CD4-positive, alpha-beta T cell treated with Interleukin-17A for 1 hour (primary cell): Measurements from ENCODE around the gene PPM1B.
"Not testable (repeated sequence)": the region's sequence is repeated elsewhere in the genome, so short reads cannot be mapped to it uniquely, and the experiment has no call there.

Experiments used
- DNase-seq: peaks from one replicate; pipeline ENCODE4 v3.0.0-alpha.2; 2020

PPM1B gene

DNA sequence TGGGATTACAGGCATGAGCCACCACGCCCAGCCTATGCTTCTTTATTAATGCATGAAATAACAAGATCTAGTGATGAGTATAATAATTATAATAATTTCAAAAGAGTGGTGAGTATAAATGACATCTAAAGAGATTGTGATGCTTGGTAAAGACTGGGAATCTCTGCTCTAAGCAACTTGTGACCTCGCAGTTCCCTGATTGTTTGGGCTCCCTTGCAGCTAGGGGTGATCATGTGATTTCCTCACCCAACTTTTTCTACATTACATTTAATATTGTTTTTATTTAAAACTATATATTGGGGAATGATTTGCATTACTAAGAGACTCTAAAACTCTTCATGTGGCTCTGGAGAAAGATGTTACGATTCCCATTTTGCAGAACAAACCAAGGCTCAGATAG lies 4.1 kb upstream of the PPM1B start:
- DNase-seq: no peak

DNA sequence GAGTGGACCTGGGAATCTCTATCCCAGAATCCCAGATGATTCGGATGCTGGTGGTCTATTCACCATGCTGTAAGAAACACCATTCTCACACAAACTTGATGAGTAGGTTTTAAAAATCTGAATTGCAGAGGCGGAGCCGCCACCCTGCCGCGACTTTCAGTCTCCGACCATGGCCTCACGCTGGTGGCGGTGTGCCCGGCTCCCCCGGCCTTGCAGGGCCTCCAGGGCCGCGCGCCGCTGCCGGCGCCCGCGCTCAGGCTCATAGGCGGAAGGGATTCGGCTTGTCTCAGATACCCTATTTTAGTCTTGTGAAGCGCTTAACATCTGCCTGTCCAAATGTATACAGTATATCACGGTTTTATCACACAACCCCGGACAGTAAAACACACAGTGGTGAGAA lies 2.6 kb upstream of the PPM1B start:
- no peak for DNase-seq

DNA sequence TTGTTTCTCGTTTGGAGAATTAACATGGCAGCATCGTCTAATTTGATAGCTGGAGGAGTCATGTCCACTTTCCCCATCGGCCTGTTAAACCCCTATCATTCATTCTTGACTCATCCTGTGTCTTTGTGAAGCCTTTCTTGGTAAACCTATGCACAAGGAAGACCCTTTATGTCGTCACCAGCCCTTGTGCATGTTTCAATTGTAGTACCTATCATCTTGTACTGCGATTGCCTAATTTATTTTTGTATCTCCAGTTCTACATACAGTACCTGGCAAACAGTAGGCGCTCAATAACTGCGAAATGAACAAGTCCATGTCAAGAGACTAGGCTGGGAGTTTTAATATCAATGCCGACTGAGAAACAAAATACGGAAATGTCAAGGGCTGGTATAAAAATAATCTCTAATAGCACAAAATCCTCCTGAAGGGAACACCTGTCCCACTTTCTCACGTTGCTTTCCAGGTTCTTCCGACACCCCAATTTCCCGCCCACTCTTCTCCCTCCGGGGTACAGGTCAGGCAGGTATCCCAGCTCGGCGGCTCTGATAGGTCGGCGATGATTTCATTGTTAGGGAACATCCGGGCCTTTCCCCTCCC lies 1.3 kb upstream of the PPM1B start:
- no peak for DNase-seq

DNA sequence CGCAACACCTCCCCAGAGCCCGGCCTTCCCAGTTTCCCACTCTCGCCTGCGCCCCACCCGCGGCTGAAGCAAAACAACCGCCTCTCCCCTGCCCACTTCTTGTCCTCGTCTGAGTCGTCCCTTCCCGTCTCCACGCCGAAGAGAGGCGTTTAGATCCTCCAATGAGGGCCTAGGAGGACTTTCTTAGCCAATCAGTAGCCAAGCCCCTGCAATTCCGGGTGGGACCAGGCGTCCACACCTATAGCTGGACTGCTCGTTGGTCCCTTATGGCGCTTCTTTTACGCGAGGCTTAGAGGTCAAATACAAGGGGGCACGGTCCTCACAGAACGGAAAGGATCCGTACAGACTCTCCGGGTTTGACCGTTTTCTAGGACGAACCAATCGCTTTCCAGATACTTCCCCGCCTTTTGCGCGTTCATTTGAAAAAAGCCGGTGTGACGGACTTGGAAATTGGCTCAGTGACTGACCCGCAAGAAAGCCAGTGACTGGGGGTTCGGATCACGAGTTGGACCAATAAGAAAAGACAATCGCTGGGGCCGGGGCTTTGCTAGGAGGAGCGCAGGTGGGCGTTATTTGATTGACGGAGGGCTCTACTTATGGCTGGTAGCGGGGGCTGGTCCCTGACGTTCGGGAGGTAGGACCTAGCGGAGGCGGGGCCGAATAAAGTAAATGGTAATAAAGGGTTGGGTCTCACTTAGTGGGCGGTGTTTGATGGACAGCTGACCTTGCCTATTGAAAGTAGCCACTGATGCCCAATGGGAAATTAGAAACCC lies 581 bp upstream of the PPM1B start:
- DNase-seq: peak; percentile 100

DNA sequence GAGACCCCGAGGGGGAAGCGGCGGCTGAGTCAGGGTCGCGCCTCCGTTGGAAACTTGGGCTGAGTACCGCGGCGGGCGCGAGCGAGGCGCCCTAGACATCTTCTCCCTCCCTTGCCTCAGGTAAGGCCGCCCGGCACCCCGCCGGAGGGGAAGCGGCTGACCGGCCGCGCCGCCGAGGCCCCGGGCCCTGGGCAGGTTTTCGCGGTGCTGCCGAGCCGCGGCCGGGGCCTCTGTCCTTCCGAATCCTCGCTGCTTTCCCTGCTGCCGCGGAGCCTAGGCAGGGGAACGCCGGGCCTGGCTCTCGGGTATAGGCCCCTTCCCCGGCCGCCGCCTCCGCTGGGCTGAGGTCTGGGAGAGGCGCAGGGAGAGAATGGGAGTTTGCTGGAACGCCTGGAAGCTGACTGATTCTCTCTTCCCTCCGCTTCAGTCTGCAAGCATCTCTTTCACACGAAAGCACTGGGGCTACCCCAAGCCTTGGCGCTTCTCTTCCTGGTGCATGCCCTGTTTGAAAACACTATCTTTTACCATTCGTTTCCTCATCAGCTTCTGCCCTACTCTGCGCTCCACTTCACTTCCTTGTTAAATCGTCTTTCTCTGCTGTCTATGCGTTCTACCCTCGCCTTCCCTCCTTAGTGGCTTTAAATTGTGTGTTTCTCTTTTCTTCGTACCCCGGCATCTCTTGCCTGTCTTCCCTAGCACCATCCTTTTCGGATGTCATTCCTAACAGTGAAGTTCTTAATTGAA lies 652 bp downstream of the PPM1B start:
- DNase-seq: peak; percentile 71

DNA sequence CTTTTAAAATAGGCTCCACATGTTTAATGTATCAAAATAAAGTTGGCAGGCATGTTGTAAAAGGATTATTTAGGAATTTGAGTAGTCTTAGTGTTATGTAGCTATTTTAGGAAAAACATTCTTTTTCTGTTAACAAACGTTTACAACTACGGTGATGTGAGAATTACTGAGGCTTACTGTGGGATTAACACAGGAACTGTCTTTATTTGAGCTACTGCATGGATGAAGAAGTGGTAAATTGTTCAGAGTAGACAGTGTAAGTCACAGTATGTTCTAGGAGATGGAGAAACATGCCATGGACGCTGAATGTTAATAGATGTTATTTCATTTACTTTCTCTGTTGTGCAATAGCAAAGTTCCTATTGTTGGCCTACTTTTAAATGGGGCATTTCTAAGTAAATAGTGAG lies 1.6 kb downstream of the PPM1B start:
- no peak for DNase-seq

DNA sequence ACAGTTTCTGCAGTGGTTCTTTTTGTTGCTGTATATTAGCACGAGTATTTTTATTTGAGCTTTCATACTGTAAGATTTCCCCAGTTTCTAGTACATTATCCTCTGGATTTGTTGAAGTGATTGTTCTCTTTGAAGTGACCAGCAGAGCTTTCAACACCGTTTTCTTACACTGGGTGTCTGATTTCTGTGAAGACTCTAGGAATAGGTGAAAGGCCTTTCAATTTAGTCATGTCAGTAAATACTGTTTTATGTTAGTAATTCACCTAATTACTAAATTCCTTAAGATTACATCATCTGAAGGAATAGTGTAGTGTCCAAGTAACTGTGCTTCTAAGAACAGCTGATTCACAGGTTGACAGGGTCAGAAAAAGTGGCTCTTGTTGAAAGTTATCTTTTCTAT lies 2.3 kb downstream of the PPM1B start:
- DNase-seq: no peak

DNA sequence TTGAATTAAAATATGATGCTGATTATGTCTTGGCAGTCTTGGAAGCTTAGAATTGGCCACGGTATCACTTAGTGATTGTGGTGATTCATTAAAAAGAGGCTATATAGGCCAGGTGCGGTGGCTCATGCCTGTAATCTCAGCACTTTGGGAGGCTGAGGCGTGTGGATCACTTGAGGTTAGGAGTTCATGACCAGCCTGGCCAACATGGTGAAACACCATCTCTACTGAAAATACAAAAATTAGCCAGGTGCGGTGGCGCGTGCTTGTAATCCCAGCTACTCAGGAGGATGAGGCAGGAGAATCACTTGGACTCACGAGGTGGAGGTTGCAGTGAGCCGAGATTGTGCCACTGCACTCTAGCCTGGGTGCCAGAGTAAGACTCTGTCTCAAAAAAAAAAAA lies 2.8 kb downstream of the PPM1B start:
- DNase-seq: not testable (repeated sequence)

DNA sequence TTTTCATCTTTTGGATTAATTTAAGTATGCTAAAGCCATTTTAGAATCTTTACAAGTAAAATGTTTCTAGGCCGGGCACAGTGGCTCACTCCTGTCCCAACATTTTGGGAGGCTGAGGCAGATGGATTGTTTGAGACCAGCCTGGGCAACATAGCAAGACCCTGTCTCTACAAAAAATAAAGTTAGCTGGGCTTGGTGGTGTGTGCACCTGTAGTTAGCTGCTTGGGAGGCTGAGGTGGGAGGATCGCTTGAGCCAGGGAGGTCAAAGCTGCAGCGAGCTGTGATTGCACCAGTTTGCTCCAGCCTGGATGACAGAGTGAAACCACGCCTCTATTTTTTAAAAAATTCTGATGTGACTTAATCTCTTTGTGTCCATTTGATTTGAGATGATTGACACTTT lies 3.9 kb downstream of the PPM1B start:
- DNase-seq: no peak

DNA sequence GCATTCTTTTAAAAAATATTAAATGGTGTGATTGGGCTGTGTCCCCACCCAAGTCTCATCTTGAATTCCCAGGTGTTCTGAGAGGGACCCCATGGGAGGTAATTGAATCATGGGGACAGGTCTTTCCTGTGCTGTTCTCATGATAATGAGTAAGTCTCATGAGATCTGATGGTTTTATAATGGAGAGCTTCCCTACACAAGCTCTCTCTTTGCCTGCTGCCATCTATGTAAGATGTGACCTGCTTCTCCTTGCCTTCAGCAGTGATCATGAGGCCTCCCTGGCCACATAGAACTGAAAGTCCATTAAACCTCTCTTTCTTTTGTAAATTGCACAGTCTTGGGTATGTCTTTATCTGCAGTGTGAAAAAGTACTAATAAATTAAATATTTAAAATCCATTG lies 10.3 kb downstream of the PPM1B start:
- DNase-seq: no peak

DNA sequence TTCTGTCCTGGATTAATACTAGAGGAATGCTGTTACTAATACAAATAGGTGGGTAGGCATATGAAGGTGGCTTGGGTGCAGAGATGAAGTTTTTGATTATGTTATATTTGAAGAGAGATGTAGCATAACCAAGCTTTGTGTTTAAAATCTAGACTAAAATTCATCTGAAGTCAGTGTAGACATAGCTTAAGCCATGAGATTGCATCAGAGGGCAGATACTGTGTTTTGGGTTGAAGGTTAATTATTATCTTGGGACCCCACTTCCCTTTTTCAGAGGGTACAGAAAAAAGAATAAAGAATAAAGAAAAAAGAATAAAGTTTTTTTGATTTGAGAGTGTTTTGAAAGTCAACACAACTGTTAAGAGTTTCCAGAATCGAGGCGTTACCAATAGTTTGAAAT lies 13.0 kb downstream of the PPM1B start:
- no peak for DNase-seq

DNA sequence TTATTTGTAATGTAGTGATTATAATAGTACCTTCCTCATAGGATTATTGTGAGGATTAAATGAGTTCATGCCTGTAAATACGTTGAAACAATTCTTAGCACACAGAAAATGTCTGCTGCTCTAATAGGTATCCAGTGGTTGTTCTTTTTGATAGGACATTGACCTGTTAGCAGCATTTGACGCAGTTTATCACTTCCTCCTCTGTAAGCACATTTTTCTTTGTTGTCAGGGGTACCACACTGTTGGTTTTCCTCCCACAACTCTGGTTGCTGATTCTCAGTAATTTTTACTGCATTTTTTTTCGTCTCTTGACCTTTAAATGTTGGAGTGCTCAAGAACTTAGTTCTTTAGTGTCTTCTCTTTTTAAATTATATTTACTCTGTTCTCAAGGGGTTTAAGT lies 15.4 kb downstream of the PPM1B start:
- DNase-seq: peak; percentile 54

DNA sequence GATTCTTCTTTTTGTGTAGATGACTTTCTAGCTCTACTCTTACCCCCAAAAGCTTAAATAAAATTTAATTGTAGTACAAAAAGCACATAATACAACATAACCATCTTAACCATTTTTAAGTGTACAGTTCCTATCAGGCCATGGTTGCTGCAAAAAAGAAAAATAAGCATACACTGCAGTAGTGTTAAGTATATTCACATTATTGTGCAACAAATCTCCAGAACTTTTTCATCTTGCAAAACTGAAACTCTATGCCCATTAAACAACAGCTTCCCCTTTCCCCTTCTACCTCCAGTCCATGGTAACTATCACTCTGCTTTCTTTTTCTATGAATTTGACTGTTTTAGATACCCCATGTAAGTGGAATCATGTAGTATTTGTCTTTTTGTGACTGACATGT lies 18.1 kb downstream of the PPM1B start:
- no peak for DNase-seq

DNA sequence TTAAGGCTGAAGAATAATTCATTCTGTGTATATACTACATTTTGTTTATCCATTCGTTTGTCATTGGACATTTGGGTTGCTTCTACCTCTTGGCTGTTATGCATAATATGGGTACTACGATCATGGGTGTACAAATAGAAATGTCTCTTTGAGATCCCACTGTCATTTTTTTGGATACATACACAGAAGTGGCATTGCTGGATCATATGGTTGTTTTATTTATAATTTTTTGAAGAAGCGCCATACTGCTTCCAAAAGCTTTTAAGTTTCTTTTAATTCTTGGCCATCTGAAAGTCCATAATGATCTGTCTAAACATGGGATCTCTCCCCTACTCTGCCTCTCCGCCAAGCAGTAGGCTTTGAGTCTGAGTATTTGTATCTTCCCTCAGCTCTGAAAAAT lies 18.6 kb downstream of the PPM1B start:
- DNase-seq: no peak

DNA sequence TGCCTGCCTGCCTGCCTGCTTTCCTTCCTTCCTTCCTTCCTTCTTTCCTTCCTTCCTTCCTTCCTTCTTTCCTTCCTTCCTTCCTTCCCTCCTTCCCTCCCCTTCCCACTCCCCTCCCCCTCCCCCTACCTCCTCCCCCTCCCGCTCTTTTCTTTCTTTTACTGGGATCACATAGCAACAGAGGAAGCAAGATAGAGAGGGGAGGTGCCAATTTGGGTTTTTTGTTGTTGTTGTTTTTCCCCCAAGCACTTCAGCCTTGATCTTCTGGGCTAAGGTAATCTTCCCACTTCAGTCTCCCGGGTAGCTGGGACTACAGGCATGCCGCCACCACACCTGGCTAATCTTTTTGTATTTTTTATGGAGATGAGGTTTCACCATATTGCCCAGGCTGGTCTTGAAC lies 20.0 kb downstream of the PPM1B start:
- no peak for DNase-seq

DNA sequence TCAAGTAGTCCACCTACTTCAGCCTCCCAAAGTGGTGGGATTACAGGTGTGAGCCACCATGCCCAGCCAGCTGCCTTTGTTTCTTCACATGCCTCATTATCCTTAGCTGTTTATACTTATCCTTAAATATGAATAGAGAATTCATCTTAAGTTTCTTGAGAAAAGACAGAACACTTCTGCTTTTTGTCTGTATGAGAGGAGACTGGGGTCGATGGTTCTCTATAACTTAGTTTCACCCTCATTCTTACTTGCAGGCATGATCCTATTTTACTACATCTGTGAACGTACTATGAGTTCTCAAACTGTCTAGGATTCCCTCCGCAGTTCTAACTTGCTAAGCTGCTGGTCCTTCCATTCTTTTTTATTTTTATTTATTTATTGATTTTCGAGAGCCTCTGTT lies 20.4 kb downstream of the PPM1B start:
- DNase-seq: no peak

DNA sequence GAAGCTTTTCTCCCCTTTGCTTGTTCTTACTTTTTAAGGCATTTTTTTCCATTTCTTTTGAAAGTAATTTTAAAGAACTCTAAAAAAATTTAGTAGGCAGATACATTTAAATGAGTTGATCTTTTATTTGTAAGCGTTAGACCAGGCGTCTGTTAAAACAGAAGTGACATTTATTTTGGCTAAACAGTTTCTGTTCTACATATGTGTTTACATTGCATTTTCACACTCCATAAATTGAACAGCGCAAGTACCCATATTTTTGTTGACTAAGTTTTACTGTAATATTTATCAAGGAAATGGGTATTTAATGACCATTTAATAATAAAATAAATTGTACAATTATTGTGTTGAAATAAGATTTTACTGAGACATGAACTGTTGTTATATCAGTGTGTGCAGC lies 21.9 kb downstream of the PPM1B start:
- no peak for DNase-seq

DNA sequence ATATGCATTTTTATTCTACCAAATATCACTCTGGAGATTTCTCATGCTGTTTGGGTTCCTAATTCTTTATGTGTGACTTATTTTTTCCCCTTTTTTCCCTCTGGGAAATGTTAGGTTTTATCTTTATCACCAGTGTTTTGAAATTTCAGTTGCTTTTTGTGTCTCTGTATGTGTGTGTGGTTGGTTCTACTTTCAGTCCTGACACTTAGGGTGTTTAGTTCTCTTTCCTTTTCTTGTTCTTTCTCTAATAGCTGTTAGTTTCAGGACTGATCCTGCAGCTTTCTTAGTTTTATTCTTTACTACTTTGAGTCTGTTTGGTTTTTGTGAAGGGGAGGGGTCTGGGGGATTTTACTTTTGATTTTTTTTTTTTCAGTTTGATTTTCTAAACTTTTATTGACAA lies 23.1 kb downstream of the PPM1B start:
- no peak for DNase-seq

DNA sequence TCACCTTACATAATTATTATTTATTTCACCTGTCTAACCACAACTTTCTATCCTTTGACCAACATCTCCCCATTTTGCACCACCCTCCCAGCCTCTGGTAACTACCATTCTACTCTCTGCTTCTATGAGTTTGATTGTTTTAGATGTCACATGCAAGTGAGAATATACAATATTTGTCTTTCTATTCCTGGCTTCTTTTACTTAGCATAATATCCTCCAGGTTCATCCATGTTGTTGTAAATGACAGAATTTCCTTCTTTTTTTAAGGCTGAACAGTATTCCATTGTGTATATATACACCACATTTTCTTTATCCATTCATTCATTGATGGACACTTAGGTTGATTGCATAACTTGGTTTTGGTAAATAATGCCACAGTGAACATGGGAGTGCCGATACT lies 24.0 kb downstream of the PPM1B start:
- no peak for DNase-seq

DNA sequence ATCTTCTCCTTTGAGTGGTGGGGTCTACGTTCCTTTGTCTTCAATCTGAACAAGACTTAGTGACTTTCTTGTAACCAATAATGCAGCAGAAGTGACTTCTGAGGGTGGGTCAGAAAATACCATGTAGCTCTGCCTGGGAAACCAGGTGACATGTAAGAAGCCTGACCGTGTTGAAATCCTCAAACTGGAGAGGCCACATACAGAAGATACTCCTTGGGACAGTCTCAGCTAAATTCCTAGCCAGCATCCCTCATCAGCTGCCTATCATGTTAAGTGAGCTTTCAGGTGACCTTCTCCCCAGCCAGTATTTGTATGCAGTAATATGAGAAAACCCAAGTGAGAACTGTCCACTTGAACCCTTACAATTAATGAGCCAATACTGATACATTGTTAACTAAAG lies 27.0 kb downstream of the PPM1B start:
- DNase-seq: no peak

DNA sequence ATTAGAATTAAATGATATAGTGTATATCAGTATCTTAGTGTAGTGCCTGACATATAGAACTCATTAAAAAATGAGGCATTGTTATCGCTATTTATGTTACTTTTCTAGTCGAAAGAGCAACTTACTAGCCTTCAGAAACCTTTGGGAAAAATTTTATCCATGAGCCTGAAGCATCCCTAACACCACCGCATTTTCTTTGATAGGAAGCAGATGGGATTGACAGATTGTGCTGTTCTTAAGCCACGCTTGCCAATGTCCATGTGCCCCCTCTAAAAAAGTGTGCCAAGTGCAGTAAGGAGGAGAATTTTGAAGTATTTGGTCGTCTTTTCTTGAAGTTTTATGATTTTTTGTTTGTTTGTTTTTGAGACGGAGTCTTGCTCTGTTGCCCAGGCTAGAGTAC lies 29.1 kb downstream of the PPM1B start:
- DNase-seq: no peak

DNA sequence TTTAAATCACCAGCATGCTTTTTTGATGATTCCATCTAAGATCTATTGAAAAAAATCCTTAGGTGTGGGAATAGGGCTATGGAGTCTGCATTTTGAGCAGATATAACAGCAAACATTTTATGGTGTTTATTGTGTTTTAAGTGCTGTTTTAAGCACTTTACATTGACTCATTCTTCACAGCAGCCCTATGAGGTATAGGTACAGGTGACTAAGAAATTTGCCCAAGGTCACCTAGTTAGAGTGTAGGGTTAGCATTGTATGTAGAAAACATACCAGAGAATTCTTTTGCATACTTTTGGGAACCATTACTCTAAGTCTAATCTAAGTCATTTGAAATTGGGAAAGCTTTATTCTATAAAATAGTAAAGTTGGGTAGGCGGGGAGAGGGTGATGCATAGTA lies 31.3 kb downstream of the PPM1B start:
- no peak for DNase-seq

DNA sequence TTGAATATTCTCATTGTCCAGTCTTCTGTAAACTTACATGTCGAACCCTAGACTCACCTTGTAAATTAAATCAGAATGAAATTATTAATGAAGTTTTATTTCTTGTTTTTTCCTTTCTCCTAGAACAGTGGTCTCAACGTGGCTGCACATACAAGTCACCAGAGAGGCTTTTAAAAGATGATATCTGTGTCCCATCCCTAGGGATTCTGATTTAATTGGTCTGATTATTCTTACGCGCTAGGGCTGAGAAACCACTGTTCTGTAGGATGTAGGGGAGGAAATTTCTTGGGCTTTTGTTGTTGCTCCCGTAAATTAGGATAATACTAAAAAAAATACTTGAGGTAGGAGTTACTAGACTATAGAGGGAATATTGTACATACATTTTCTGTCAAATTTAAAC lies 32.1 kb downstream of the PPM1B start:
- DNase-seq: no peak

DNA sequence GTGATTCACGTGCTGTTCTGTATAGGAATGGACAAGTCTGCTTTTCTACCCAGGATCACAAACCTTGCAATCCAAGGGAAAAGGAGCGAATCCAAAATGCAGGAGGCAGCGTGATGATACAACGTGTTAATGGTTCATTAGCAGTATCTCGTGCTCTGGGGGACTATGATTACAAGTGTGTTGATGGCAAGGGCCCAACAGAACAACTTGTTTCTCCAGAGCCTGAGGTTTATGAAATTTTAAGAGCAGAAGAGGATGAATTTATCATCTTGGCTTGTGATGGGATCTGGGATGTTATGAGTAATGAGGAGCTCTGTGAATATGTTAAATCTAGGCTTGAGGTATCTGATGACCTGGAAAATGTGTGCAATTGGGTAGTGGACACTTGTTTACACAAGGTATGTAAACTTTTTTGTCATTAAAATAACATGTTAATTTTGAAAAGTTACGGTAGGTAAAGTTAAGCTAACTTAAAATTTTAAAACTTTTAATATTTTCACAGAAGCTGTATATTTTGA lies 33.0 kb downstream of the PPM1B start:
- no peak for DNase-seq
